GM23338 (cell line): ENCODE data around the gene CYP1A2.

Source experiments
- CREB1 ChIP-seq: fragments of 250-450 bp; sonication (Bioruptor Pico); IDR thresholded peaks from 2 replicates; pipeline ENCODE4 v1.5.0; 2020; ENCODE audit warnings: low read depth, mild to moderate bottlenecking, moderate library complexity
- EZH2 ChIP-seq: fragments of 200-600 bp; sonication (generic); IDR thresholded peaks from one replicate; pipeline ENCODE4 v1.8.0; 2017; ENCODE audit warnings: antibody characterized with exemption, mild to moderate bottlenecking, low read depth; ENCODE audit not compliant: unreplicated experiment
- EZH2phosphoT487 ChIP-seq: fragments of 200-600 bp; sonication (generic); IDR thresholded peaks from one replicate; pipeline ENCODE4 v1.8.1; 2018; ENCODE audit warnings: antibody characterized with exemption; ENCODE audit not compliant: unreplicated experiment
- POLR2AphosphoS5 ChIP-seq: IDR thresholded peaks from 2 replicates; pipeline ENCODE4 v1.6.1; 2016; ENCODE audit warnings: antibody characterized with exemption, low read depth
- TF ChIP-seq, protein P1 (sequence below), 2 experiments: fragments of 200-600 bp in 1 of 2; sonication (generic) in 1 of 2; conservative IDR thresholded peaks; 2 replicates each; pipeline versions ENCODE4 v1.5.1 to v1.6.1; 2016 to 2017; ENCODE audit warnings: antibody characterized with exemption in 2 of 2, low read depth in 2 of 2, mild to moderate bottlenecking in 2 of 2, moderate library complexity in 1 of 2
- TF ChIP-seq, protein P2 (sequence below): IDR thresholded peaks from one replicate; pipeline ENCODE4 v1.6.1; 2018; ENCODE audit warnings: antibody characterized with exemption; ENCODE audit not compliant: unreplicated experiment

DNA sequence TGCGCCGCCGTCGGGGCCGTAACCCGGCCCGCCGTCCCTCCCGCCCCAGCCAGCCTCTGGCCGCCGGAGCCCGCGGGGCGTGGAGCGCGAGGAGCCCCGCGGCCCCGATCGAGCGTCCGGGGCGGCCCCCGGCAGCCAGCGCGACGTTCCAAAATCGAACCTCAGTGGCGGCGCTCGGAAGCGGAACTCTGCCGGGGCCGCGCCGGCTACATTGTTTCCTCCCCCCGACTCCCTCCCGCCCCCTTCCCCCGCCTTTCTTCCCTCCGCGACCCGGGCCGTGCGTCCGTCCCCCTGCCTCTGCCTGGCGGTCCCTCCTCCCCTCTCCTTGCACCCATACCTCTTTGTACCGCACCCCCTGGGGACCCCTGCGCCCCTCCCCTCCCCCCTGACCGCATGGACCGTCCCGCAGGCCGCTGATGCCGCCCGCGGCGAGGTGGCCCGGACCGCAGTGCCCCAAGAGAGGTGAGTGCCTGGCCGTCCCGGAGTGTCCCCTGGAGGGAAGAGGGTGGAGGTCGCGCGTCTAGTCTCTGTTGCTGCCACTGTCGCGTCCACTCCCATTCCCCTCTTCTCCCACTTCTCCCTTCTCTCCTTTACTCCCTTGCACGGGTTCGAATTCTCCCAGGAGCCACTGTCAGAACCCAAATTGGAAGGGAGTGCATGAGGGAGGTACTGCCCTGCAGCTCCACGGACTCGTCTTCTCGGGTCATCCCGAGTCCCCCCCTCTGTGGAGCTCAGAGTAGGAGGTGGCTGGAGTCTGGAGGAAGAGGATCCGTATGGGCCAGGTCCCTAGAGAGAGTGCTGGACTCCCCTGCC is 33.8 kb downstream of the CYP1A2 start:
- TF ChIP-seq, protein P1, sequence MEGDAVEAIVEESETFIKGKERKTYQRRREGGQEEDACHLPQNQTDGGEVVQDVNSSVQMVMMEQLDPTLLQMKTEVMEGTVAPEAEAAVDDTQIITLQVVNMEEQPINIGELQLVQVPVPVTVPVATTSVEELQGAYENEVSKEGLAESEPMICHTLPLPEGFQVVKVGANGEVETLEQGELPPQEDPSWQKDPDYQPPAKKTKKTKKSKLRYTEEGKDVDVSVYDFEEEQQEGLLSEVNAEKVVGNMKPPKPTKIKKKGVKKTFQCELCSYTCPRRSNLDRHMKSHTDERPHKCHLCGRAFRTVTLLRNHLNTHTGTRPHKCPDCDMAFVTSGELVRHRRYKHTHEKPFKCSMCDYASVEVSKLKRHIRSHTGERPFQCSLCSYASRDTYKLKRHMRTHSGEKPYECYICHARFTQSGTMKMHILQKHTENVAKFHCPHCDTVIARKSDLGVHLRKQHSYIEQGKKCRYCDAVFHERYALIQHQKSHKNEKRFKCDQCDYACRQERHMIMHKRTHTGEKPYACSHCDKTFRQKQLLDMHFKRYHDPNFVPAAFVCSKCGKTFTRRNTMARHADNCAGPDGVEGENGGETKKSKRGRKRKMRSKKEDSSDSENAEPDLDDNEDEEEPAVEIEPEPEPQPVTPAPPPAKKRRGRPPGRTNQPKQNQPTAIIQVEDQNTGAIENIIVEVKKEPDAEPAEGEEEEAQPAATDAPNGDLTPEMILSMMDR (conservative IDR thresholded peaks at IDR 0.05; ENCODE audit: low read depth in 2 of 2): no peak
- TF ChIP-seq POLR2AphosphoS5 (no peak; the same call in 1 of the 2 replicates), EZH2 (no peak), CREB1 (no peak), EZH2phosphoT487 (no peak)
- TF ChIP-seq, protein P2, sequence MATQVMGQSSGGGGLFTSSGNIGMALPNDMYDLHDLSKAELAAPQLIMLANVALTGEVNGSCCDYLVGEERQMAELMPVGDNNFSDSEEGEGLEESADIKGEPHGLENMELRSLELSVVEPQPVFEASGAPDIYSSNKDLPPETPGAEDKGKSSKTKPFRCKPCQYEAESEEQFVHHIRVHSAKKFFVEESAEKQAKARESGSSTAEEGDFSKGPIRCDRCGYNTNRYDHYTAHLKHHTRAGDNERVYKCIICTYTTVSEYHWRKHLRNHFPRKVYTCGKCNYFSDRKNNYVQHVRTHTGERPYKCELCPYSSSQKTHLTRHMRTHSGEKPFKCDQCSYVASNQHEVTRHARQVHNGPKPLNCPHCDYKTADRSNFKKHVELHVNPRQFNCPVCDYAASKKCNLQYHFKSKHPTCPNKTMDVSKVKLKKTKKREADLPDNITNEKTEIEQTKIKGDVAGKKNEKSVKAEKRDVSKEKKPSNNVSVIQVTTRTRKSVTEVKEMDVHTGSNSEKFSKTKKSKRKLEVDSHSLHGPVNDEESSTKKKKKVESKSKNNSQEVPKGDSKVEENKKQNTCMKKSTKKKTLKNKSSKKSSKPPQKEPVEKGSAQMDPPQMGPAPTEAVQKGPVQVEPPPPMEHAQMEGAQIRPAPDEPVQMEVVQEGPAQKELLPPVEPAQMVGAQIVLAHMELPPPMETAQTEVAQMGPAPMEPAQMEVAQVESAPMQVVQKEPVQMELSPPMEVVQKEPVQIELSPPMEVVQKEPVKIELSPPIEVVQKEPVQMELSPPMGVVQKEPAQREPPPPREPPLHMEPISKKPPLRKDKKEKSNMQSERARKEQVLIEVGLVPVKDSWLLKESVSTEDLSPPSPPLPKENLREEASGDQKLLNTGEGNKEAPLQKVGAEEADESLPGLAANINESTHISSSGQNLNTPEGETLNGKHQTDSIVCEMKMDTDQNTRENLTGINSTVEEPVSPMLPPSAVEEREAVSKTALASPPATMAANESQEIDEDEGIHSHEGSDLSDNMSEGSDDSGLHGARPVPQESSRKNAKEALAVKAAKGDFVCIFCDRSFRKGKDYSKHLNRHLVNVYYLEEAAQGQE: no peak
